Thyroid gland (tissue), 4 donors: Measurements from ENCODE around the gene AJAP1. TPM values are rescaled to one million over a fixed set of nuclear protein-coding genes. Genes with fewer than 3 reads are reported as not detected.

Experiments used
- DNase-seq, 2 donors: peaks; one replicate each; pipeline ENCODE4 v3.0.0-alpha.2; 2019
- H3K27ac ChIP-seq, 3 donors: fragments of 200-600 bp; sonication (generic); 1 replicate in 2 of 3; 2 replicates in 1 of 3; pipeline ENCODE4 v1.5.1; 2016 to 2019; ENCODE audit warnings: mild to moderate bottlenecking in 1 of 3, moderate library complexity in 1 of 3
- H3K27me3 ChIP-seq: fragments of 200-600 bp; sonication (generic); one replicate; pipeline ENCODE4 v1.5.1; 2019
- H3K36me3 ChIP-seq, 2 donors: fragments of 200-600 bp; sonication (generic); one replicate each; pipeline ENCODE4 v1.5.1; 2016 to 2019
- H3K4me1 ChIP-seq, 2 donors: fragments of 200-600 bp; sonication (generic); one replicate each; pipeline ENCODE4 v1.5.1; 2017 to 2019
- H3K4me3 ChIP-seq, 3 donors: fragments of 200-600 bp; sonication (generic); replicated peaks in 1 of 3; 1 replicate in 2 of 3; 2 replicates in 1 of 3; pipeline ENCODE4 v1.5.1; 2016; ENCODE audit warnings: mild to moderate bottlenecking in 1 of 3
- H3K9me3 ChIP-seq: fragments of 200-600 bp; sonication (generic); one replicate; pipeline ENCODE4 v1.5.1; 2017
- CTCF ChIP-seq, 6 experiments: fragments of 200-600 bp in 3 of 6; fragments of 450-650 bp in 3 of 6; sonication (generic) in 3 of 6; IDR thresholded peaks; one replicate each; pipeline ENCODE4 v1.5.1; 2016 to 2019; ENCODE audit warnings: antibody characterized with exemption in 6 of 6, mild to moderate bottlenecking in 2 of 6, inconsistent platforms in 1 of 6, moderate library complexity in 1 of 6
- POLR2A ChIP-seq, 2 donors: fragments of 450-650 bp; IDR thresholded peaks; one replicate each; pipeline ENCODE4 v1.6.1; 2017; ENCODE audit warnings: antibody characterized with exemption in 2 of 2, mild to moderate bottlenecking in 2 of 2, moderate library complexity in 1 of 2
- WGBS, 2 donors: methylation state at CpG; one replicate each; pipeline ENCODE4 v1.1.5; 2017; 5-methylcytosine and 5-hydroxymethylcytosine counted together
- intact Hi-C: fragments of 100-400 bp; cut with DNase I; formaldehyde crosslinking; loops from one replicate; pipeline ENCODE4 v1.15.1; 2023
- total RNA-seq, 4 donors: library from RNA; depleted of rRNA; stranded (reverse); fragments of >200 nt; gene quantifications; one replicate each; pipeline ENCODE4 v1.2.3, GENCODE V29; 2016

The AJAP1 gene
- total RNA-seq, 4 donors from 2014 or later, result 0.22 to 1.6 (median 0.81) TPM

- no peaks in the 10 kb centered on the region for H3K4me1 ChIP-seq
- no peak overlapping the region for H3K4me3 ChIP-seq
- H3K27me3 ChIP-seq, result no peaks in the 10 kb centered on the region
- no peak overlapping the region for H3K27ac ChIP-seq
- no peak for TF ChIP-seq CTCF (IDR thresholded peaks at IDR 0.05)
- no peak for TF ChIP-seq POLR2A (IDR thresholded peaks at IDR 0.05)
- no peaks in the 10 kb centered on the region for H3K9me3 ChIP-seq
- 86 to 90% methylated on average over 13 to 15 of the region's 19 CpGs for WGBS, 2 donors
- H3K36me3 ChIP-seq, result no peaks in the 10 kb centered on the region
- intact Hi-C loops, result no loop called here
- DNase-seq, result no peak
Observed at GRCh38 chr1:4690951-4691675, 36.7 kb downstream of the AJAP1 start.

GRCh38 chr1:4691766-4692405, 37.5 kb downstream of the AJAP1 start:
- no peaks in the 10 kb centered on the region for H3K9me3 ChIP-seq
- 88 to 91% methylated on average over 26 of the region's 26 CpGs for WGBS, 2 donors
- H3K4me1 ChIP-seq, result no peaks in the 10 kb centered on the region
- intact Hi-C loops, result no loop called here
- no peak overlapping the region for H3K27ac ChIP-seq
- no peak overlapping the region for H3K4me3 ChIP-seq
- TF ChIP-seq CTCF (IDR thresholded peaks at IDR 0.05) (no peak), POLR2A (IDR thresholded peaks at IDR 0.05) (no peak)
- no peaks in the 10 kb centered on the region for H3K27me3 ChIP-seq
- DNase-seq, result no peak
- no peaks in the 10 kb centered on the region for H3K36me3 ChIP-seq

- Histone ChIP-seq H3K27me3 (no peaks in the 10 kb centered on the region), H3K4me3 (no peak overlapping the region), H3K4me1 (no peaks in the 10 kb centered on the region), H3K9me3 (no peaks in the 10 kb centered on the region), H3K27ac (no peak overlapping the region), H3K36me3 (no peaks in the 10 kb centered on the region)
- no peak for TF ChIP-seq POLR2A (IDR thresholded peaks at IDR 0.05)
- TF ChIP-seq CTCF (IDR thresholded peaks at IDR 0.05), result no peak
- intact Hi-C loops, result no loop called here
- 70 to 88% methylated on average over 6 of the region's 6 CpGs for WGBS, 2 donors
- DNase-seq, result no peak
Observed at GRCh38 chr1:4692437-4692836, 38.0 kb downstream of the AJAP1 start.

GRCh38 chr1:4693331-4693730, 38.9 kb downstream of the AJAP1 start:
- 78 to 79% methylated on average over 5 of the region's 6 CpGs for WGBS, 2 donors
- no peak overlapping the region for H3K27ac ChIP-seq
- no peak overlapping the region for H3K4me3 ChIP-seq
- intact Hi-C loops, result no loop called here
- no peak for DNase-seq
- H3K9me3 ChIP-seq, result no peaks in the 10 kb centered on the region
- no peaks in the 10 kb centered on the region for H3K27me3 ChIP-seq
- no peaks in the 10 kb centered on the region for H3K36me3 ChIP-seq
- TF ChIP-seq POLR2A (IDR thresholded peaks at IDR 0.05), result no peak
- TF ChIP-seq CTCF (IDR thresholded peaks at IDR 0.05), result no peak
- H3K4me1 ChIP-seq, result no peaks in the 10 kb centered on the region

- no peaks in the 10 kb centered on the region for H3K36me3 ChIP-seq
- no peak overlapping the region for H3K4me3 ChIP-seq
- 86 to 91% methylated on average over 7 to 10 of the region's 10 CpGs for WGBS, 2 donors
- intact Hi-C loops, result no loop called here
- H3K9me3 ChIP-seq, result no peaks in the 10 kb centered on the region
- no peak for TF ChIP-seq POLR2A (IDR thresholded peaks at IDR 0.05)
- TF ChIP-seq CTCF (IDR thresholded peaks at IDR 0.05), result no peak
- H3K27ac ChIP-seq, result no peak overlapping the region
- no peaks in the 10 kb centered on the region for H3K4me1 ChIP-seq
- no peak for DNase-seq
- no peaks in the 10 kb centered on the region for H3K27me3 ChIP-seq
Observed at GRCh38 chr1:4693891-4694290, 39.5 kb downstream of the AJAP1 start.
